ENCODE data around the gene TM4SF5. TPM values are rescaled to one million over a fixed set of nuclear protein-coding genes. Genes with fewer than 3 reads are reported as not detected.
A peak's percentile ranks its signal among the peaks of the same experiment; 100 is the strongest.

Gene TM4SF5
- total RNA-seq, 1 donor from 2014 or later, result 0.57 TPM

GRCh38 chr17:4800462-4801196 is 28.9 kb downstream of the TM4SF5 start:
- DNase-seq (ENCODE audit: low spot score, unreplicated experiment), result no peak
- TF ChIP-seq CTCF (IDR thresholded peaks at IDR 0.05; ENCODE audit: unreplicated experiment), result no peak
- Mint-ChIP-seq H3K27ac (peak overlapping the region; percentile 14), H3K4me3 (ENCODE audit: low read depth) (no peak overlapping the region), H3K27me3 (no peaks in the 10 kb centered on the region), H3K9me3 (ENCODE audit: low read depth) (no peaks in the 10 kb centered on the region), H3K36me3 (ENCODE audit: insufficient read depth) (peaks cover 9% of the 10 kb centered on the region), H3K4me1 (ENCODE audit: low read depth) (peaks cover 7% of the 10 kb centered on the region)

GRCh38 chr17:4802228-4802627 is 30.5 kb downstream of the TM4SF5 start, which contains the start of gene C17orf114:
C17orf114 (minus strand) TSS chr17:4802328.
- Mint-ChIP-seq H3K27me3 (no peaks in the 10 kb centered on the region), H3K4me3 (ENCODE audit: low read depth) (no peak within 1 kb of the TSS), H3K27ac (no peak within 1 kb of the TSS), H3K4me1 (ENCODE audit: low read depth) (peaks cover 4% of the 10 kb centered on the region), H3K9me3 (ENCODE audit: low read depth) (no peaks in the 10 kb centered on the region), H3K36me3 (ENCODE audit: insufficient read depth) (peaks cover 9% of the 10 kb centered on the region)
- no peak for DNase-seq (ENCODE audit: low spot score, unreplicated experiment)
- TF ChIP-seq CTCF (IDR thresholded peaks at IDR 0.05; ENCODE audit: unreplicated experiment), result no peak

GRCh38 chr17:4806456-4806776 is 34.7 kb downstream of the TM4SF5 start:
- peak overlapping the region; percentile 64 for H3K27ac Mint-ChIP-seq
- no peaks in the 10 kb centered on the region for H3K27me3 Mint-ChIP-seq
- DNase-seq (ENCODE audit: low spot score, unreplicated experiment), result no peak

GRCh38 chr17:4806777-4807604 is 35.3 kb downstream of the TM4SF5 start, which contains the start of gene PLD2:
PLD2 (plus strand) TSS chr17:4807152; CDS start chr17:4807773, 621 bp downstream.
- H3K4me3 Mint-ChIP-seq (ENCODE audit: low read depth), result peak within 1 kb of the TSS; percentile 85
- DNase-seq (ENCODE audit: low spot score, unreplicated experiment), result peak; percentile 82
- no peaks in the 10 kb centered on the region for H3K27me3 Mint-ChIP-seq
- TF ChIP-seq CTCF (IDR thresholded peaks at IDR 0.05; ENCODE audit: unreplicated experiment), result no peak
- no peaks in the 10 kb centered on the region for H3K9me3 Mint-ChIP-seq (ENCODE audit: low read depth)
- peak within 1 kb of the TSS; percentile 83 for H3K27ac Mint-ChIP-seq
- peaks cover 11% of the 10 kb centered on the region for H3K4me1 Mint-ChIP-seq (ENCODE audit: low read depth)
- H3K36me3 Mint-ChIP-seq (ENCODE audit: insufficient read depth), result peaks cover 6% of the 10 kb centered on the region

More at GRCh38 chr17:4806456-4806776, 34.7 kb downstream of the TM4SF5 start:
- TF ChIP-seq CTCF (IDR thresholded peaks at IDR 0.05; ENCODE audit: unreplicated experiment), result no peak
- Mint-ChIP-seq H3K9me3 (ENCODE audit: low read depth) (no peaks in the 10 kb centered on the region), H3K4me3 (ENCODE audit: low read depth) (peak overlapping the region; percentile 74), H3K4me1 (ENCODE audit: low read depth) (peaks cover 11% of the 10 kb centered on the region), H3K36me3 (ENCODE audit: insufficient read depth) (peaks cover 4% of the 10 kb centered on the region)

- H3K4me1 Mint-ChIP-seq (ENCODE audit: low read depth), result peaks cover 11% of the 10 kb centered on the region
- peak overlapping the region; percentile 83 for H3K27ac Mint-ChIP-seq
- no peaks in the 10 kb centered on the region for H3K9me3 Mint-ChIP-seq (ENCODE audit: low read depth)
- DNase-seq (ENCODE audit: low spot score, unreplicated experiment), result no peak
- H3K4me3 Mint-ChIP-seq (ENCODE audit: low read depth), result peak overlapping the region; percentile 85
- peaks cover 6% of the 10 kb centered on the region for H3K36me3 Mint-ChIP-seq (ENCODE audit: insufficient read depth)
- no peaks in the 10 kb centered on the region for H3K27me3 Mint-ChIP-seq
- TF ChIP-seq CTCF (IDR thresholded peaks at IDR 0.05; ENCODE audit: unreplicated experiment), result no peak
Measured at GRCh38 chr17:4807605-4808377, 36.1 kb downstream of the TM4SF5 start.

All from progenitor cell of endocrine pancreas (in vitro differentiated cells).